HG03097 (cell line): ENCODE data around the gene FAM210B.
"Not testable (repeated sequence)": the region's sequence is repeated elsewhere in the genome, so short reads cannot be mapped to it uniquely, and the experiment has no call there.

Experiments used
- ATAC-seq: cut with Tn5 transposase; IDR thresholded peaks from one replicate; pipeline ENCODE4 v1.9.1; 2021; ENCODE audit not compliant: unreplicated experiment, low FRiP score

Gene FAM210B

GRCh38 chr20:56358600-56359211, at the start of gene FAM210B:
Gene FAM210B, plus strand, starts transcription at chr20:56358974. Its CDS starts 32 bp downstream, at chr20:56359006.
- peak; percentile 99 for ATAC-seq

GRCh38 chr20:56316051-56316450, 42.7 kb upstream of the FAM210B start:
- ATAC-seq, result no peak

- ATAC-seq, result no peak
These were observed 42.3 kb upstream of the FAM210B start for GRCh38 chr20:56316483-56316882.

- no peak for ATAC-seq
These were observed 36.1 kb upstream of the FAM210B start for GRCh38 chr20:56322681-56323080.

GRCh38 chr20:56323206-56323605, 35.6 kb upstream of the FAM210B start:
- ATAC-seq, result no peak

GRCh38 chr20:56323656-56324055, 35.1 kb upstream of the FAM210B start:
- ATAC-seq, result no peak

GRCh38 chr20:56324806-56325205, 34.0 kb upstream of the FAM210B start:
- ATAC-seq, result no peak

- ATAC-seq, result no peak
These were observed 29.9 kb upstream of the FAM210B start for GRCh38 chr20:56328861-56329260.

- not testable (repeated sequence) for ATAC-seq
These were observed 22.1 kb upstream of the FAM210B start for GRCh38 chr20:56336709-56337108.

GRCh38 chr20:56342783-56343182, 16.0 kb upstream of the FAM210B start:
- ATAC-seq, result no peak

GRCh38 chr20:56343861-56344381, 14.9 kb upstream of the FAM210B start:
- ATAC-seq, result no peak

- no peak for ATAC-seq
These were observed 12.9 kb upstream of the FAM210B start for GRCh38 chr20:56345911-56346310.

- ATAC-seq, result no peak
These were observed 11.0 kb upstream of the FAM210B start for GRCh38 chr20:56347628-56348304.

- no peak for ATAC-seq
These were observed 10.5 kb upstream of the FAM210B start for GRCh38 chr20:56348305-56348693.

GRCh38 chr20:56348746-56349145, 10.0 kb upstream of the FAM210B start:
- no peak for ATAC-seq

GRCh38 chr20:56350842-56351241, 7.9 kb upstream of the FAM210B start:
- no peak for ATAC-seq

- no peak for ATAC-seq
These were observed 6.3 kb upstream of the FAM210B start for GRCh38 chr20:56352345-56353055.

GRCh38 chr20:56353356-56353755, 5.4 kb upstream of the FAM210B start:
- no peak for ATAC-seq

- ATAC-seq, result no peak
These were observed 704 bp upstream of the FAM210B start for GRCh38 chr20:56358070-56358469.

- no peak for ATAC-seq
These were observed 698 bp downstream of the FAM210B start for GRCh38 chr20:56359212-56360132.
